ENCODE measurements around the gene TNFRSF8.
A peak's percentile ranks its signal among the peaks of the same experiment; 100 is the strongest.
"Not testable (repeated sequence)": the region's sequence is repeated elsewhere in the genome, so short reads cannot be mapped to it uniquely, and the experiment has no call there.

The TNFRSF8 gene

GRCh38 chr1:12085643-12086260 lies 22.6 kb downstream of the TNFRSF8 start:
- DNase-seq (ENCODE audit: low spot score) = no peak

- no peak for DNase-seq (ENCODE audit: low spot score)
Measured at GRCh38 chr1:12087797-12088314, 24.8 kb downstream of the TNFRSF8 start.

DNA sequence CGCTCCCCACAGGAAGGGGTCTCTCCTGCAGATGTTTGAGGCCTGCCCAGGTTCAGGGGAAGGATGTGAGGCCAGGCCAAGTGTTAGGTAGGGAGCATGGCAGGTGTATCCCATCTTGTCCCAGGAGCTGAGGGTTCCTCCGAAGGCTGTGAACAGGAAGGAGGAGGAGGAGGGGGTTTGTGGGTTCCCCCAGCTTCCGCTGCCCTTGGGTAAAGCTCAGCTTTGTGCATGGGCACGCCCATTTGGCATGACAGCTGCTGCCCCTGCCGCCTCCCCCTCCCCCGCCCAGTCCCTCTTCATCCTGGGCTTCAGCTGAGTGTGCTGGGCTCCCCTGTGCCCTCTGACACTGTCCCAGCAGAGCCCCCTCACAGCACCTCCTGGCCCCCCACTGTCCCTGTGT lies 25.5 kb downstream of the TNFRSF8 start:
- DNase-seq (ENCODE audit: low spot score) = no peak

- DNase-seq (ENCODE audit: low spot score) = no peak
Measured at GRCh38 chr1:12090326-12090725, 27.2 kb downstream of the TNFRSF8 start.

- no peak for DNase-seq (ENCODE audit: low spot score)
Measured at GRCh38 chr1:12091191-12091590, 28.1 kb downstream of the TNFRSF8 start.

DNA sequence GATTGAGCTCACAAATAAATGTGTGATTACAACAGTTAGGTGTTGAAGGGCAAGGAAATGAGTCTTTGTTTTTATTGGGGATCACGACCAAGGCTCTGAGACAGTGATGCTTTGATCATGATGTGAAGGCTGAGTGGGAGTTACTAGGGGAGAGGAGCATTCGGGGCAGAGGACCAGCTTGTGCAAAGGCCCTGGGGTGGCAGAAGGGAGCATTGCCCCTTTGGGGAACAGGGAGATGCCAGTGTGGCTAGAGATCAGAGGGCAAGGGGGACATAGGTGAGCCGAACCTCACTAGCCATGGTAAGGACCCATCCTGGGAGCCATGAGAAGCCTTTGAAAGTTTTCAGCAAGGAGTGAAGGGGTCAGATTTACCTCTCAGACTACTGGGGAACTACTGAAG lies 31.1 kb downstream of the TNFRSF8 start:
- DNase-seq (ENCODE audit: low spot score) = no peak

DNA sequence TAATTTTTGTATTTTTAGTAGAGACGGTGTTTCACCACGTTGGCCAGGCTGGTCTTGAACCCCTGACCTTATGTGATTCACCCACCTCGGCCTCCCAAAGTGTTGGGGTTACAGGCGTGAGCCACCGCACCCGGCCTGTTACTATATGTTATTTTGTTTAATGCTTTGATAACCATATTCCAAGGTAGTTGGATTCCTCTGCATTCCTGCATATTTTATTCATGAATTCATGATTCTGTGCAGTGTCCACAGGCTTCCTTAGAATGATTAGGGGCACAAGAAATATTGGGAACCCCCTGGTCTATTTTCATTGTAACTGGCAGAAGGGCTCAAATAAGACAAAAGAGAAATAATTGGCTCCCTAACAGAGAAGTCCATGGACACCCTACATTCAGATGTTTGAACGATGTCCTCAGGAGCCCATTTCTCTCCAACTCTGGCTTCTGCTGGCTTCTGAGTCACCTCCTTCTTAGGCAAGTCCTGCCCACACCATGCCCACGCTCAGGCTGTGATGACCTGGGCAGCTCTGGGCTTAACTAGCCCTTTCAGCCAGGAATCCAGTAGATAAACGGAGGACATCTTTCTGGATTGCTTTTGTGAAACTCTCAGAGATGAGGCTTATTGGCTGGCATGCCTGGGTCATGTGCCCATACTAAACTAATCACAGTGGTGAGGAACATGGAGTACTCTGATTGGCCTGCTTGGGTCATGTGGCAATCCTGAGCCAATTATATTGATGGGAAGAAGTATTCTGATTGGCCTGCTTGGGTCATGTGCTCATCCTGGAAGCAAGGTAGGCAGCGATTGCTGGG lies 32.6 kb downstream of the TNFRSF8 start:
- DNase-seq (ENCODE audit: low spot score) = peak; percentile 45

GRCh38 chr1:12096615-12097014 lies 33.5 kb downstream of the TNFRSF8 start:
- DNase-seq (ENCODE audit: low spot score) = no peak

DNA sequence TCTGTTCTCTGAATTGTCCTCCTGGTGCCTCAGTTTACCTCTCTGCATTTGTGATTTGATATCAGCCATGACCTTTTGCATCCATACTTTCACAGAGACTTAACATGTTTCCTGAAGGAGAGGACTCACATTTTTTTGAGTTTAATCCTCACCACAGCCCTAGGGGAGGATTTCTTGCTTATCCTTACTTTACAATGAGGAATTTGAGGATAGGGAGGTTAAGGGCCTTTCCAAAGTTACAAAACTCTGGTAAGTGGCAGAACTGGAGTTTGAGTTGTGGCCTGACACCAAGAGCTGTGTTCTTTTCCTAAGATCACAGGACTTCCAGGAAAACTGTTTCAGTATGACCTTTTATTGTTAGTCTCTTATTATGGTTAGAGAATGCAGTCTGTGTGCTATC lies 34.2 kb downstream of the TNFRSF8 start:
- DNase-seq (ENCODE audit: low spot score) = peak; percentile 28

- no peak for DNase-seq (ENCODE audit: low spot score)
Measured at GRCh38 chr1:12098786-12099185, 35.7 kb downstream of the TNFRSF8 start.

- no peak for DNase-seq (ENCODE audit: low spot score)
Measured at GRCh38 chr1:12099610-12100009, 36.5 kb downstream of the TNFRSF8 start.

GRCh38 chr1:12100071-12100470 lies 37.0 kb downstream of the TNFRSF8 start:
- DNase-seq (ENCODE audit: low spot score) = no peak

- not testable (repeated sequence) for DNase-seq (ENCODE audit: low spot score)
Measured at GRCh38 chr1:12101120-12101519, 38.0 kb downstream of the TNFRSF8 start.

DNA sequence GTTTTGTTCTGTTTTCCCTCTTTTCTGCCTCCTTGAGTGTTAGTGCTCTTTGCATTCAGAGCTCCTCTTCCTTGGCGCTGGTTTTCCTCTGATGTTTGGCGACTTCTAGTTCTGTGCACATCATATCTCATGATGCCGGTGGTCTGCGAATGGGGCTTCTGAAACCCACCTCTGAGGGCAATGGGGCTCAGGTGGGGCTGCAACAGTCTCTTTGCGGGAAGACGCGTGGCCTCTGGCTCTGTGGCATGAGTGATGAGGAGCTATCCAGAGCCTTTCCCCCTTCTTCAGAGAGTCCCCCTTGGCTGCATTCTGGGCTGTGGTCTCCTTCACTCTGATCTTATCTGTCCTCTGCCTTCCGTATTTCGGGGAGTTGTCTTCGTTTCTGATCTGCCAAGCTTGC lies 39.0 kb downstream of the TNFRSF8 start:
- no peak for DNase-seq (ENCODE audit: low spot score)

DNA sequence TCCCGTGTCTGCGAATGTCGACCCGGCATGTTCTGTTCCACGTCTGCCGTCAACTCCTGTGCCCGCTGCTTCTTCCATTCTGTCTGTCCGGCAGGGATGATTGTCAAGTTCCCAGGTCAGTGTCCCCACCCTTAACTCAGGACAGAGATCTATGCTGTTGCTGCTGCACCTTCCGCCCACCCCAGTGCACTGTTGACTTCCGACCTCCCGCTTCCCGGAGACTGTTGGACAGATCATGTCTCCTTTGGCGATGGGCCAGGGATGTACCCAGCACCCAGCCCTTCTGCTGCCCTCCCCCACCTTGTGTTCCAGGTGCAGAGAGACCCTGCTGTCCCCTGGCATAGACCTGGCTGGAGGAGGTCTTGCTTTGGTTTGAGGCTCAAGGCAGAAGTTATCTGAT lies 41.3 kb downstream of the TNFRSF8 start:
- DNase-seq (ENCODE audit: low spot score) = no peak

DNA sequence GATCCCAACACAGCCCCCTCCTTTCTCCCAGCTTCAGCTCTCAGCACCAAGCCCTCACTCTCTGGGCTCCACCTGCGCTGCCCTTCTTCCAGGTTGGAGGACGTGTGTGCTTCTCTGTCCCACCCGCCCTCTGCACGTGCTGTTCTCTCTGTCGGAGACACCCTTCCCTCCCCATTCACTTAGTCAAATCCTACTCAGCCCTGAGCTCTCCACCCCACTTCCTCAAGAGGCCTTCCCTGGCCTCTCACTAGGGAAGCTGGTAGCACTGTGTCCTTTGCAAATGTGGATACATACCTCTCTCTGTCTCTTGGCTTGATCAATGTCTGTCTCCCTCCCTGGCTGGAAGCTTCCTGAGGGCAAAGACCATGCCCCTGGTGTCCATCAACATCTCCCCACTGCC lies 43.0 kb downstream of the TNFRSF8 start:
- DNase-seq (ENCODE audit: low spot score) = no peak

DNA sequence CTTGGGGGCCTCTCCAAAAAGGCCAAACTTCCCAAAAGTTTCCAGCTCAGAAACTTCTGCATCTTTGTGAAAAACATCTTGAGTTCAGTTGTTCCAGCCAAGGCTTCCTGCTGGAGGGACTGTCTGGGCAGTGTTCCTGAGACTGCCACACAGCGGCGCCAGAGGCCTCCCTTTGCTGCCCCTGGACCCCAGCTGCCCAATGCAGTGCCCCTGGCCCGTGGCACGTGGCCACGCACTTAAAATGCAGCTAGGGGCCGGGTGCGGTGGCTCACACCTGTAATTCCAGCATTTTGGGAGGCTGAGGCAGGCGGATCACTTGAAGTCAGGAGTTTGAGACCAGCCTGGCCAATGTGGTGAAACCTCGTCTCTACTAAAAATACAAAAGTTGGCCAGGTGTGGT lies 43.8 kb downstream of the TNFRSF8 start:
- DNase-seq (ENCODE audit: low spot score) = peak; percentile 41

GRCh38 chr1:12107718-12108117 lies 44.6 kb downstream of the TNFRSF8 start:
- DNase-seq (ENCODE audit: low spot score) = no peak

DNA sequence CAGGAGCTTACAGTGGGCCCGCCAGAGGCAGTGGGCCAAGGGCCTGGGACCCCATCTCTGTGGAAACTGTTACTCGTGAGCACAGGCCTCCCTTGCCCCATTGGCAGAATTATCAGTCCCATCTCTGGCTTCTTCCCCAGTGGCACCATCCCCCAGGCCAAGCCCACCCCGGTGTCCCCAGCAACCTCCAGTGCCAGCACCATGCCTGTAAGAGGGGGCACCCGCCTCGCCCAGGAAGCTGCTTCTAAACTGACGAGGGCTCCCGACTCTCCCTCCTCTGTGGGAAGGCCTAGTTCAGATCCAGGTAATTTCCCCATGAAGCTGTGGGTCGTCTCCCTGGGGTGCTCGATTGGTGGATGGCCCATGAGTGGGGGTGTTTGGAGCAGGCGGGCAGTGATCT lies 46.8 kb downstream of the TNFRSF8 start:
- DNase-seq (ENCODE audit: low spot score) = no peak

GRCh38 chr1:12111741-12112140 lies 48.6 kb downstream of the TNFRSF8 start:
- no peak for DNase-seq (ENCODE audit: low spot score)

DNA sequence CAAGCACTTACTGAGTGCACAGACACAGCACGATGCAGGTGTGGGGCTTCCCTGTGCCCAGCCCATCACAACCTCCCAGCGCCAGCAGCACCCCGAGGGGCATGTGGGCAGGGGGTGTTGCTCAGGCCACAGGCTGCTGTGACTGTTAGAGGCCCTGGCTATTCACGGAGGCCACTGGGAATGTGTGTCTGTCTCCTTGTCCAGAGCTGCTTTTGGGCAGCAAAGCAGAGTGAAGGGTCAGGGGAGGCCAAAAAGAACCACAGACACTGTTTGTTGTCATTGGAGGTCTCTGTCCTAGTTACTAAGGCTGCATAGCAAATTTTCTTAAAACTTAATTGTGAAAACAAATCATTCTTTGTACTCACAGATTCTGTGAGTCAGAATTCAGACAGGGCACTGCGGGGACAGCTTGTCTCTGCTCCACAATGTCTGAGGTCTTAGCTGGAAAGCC lies 49.6 kb downstream of the TNFRSF8 start:
- DNase-seq (ENCODE audit: low spot score) = peak; percentile 70

GRCh38 chr1:12113433-12114339 lies 50.6 kb downstream of the TNFRSF8 start:
- peak; percentile 54 for DNase-seq (ENCODE audit: low spot score)

All from AG08396 (cell line).